ENCODE data around the gene ATP11B.

The ATP11B gene

DNA sequence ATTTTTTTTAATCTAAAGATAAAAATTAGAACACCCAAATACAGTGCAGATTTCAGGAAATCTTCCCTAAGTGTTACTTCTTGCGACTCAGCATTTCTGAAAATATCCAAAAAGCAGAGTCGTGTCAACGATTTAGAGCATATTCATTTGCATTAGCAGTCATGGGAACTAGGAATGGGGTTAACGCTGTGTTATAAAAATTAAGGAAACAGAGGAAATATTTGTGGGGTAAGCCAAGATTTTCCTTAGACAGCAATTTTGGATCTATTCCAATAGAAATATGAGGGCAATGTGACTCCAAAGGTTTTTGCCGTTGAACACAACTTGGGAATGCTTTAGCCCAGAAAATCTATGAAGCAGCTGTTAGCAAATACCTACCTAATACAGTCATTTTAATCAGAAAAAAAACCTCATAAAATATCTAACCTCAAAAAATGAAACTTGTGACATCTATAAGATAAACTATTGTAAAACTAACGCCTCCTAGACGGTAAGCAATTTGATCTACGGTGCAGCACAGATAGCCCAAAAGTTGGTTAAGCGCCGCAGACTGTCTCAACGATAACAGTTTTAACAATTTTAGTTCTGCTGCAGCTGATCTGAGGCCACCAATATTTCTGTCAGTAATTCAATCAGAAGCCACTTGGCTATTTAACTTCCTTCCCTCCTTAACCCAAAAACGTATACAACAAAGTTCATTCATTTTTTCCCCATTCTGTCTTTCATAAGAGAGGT is 5.8 kb upstream of the ATP11B start:
- no peak overlapping the region for H2AFZ ChIP-seq (ENCODE audit: insufficient read depth, low read length, poor library complexity)
- H2BK5ac ChIP-seq (ENCODE audit: low read depth, low read length, poor library complexity), result no peak overlapping the region
- H3K4me3 ChIP-seq (ENCODE audit: low read depth, low read length), result no peak overlapping the region
- no peak overlapping the region for H3K4me2 ChIP-seq (ENCODE audit: low read length)
- no peaks in the 10 kb centered on the region for H3K79me2 ChIP-seq (ENCODE audit: control insufficient read depth, insufficient read depth, low read length, poor library complexity)
- no peak for DNase-seq
- no peak overlapping the region for H3K18ac ChIP-seq (ENCODE audit: low read length)
- no peak overlapping the region for H2BK12ac ChIP-seq (ENCODE audit: low read length)
- 100% methylated on average over 1 of the region's 12 CpGs for WGBS (ENCODE audit: extremely low coverage, insufficient coverage, insufficient read length)
- no peak overlapping the region for H3K4ac ChIP-seq (ENCODE audit: low read depth, low read length)
- H3K27ac ChIP-seq (ENCODE audit: low read depth, low read length), result no peak overlapping the region
- no peak overlapping the region for H2AK5ac ChIP-seq (ENCODE audit: low read length)
- H4K8ac ChIP-seq (ENCODE audit: low read depth, low read length), result no peak overlapping the region
- H2BK120ac ChIP-seq (ENCODE audit: insufficient read depth, low read length, poor library complexity), result no peak overlapping the region
- no peak overlapping the region for H3K23ac ChIP-seq (ENCODE audit: low read length)
- no peak overlapping the region for H4K12ac ChIP-seq (ENCODE audit: low read depth, low read length)
- no peaks in the 10 kb centered on the region for H3K27me3 ChIP-seq (ENCODE audit: insufficient read depth, low read length)
- H3K79me1 ChIP-seq (ENCODE audit: low read length), result no peaks in the 10 kb centered on the region
- H3K14ac ChIP-seq (ENCODE audit: low read length), result no peak overlapping the region
- no peak overlapping the region for H3K9ac ChIP-seq (ENCODE audit: low read length)
- H3K9me3 ChIP-seq (ENCODE audit: insufficient read depth, low read depth, low read length), result no peaks in the 10 kb centered on the region
- H3K4me1 ChIP-seq (ENCODE audit: control insufficient read depth in 1 of 2, insufficient read depth in 2 of 2, low read length in 2 of 2), result no peaks in the 10 kb centered on the region
- H4K91ac ChIP-seq (ENCODE audit: low read depth, low read length), result no peak overlapping the region
- H3K36me3 ChIP-seq (ENCODE audit: control insufficient read depth in 1 of 2, insufficient read depth in 2 of 2, low read length in 2 of 2), result no peaks in the 10 kb centered on the region

DNA sequence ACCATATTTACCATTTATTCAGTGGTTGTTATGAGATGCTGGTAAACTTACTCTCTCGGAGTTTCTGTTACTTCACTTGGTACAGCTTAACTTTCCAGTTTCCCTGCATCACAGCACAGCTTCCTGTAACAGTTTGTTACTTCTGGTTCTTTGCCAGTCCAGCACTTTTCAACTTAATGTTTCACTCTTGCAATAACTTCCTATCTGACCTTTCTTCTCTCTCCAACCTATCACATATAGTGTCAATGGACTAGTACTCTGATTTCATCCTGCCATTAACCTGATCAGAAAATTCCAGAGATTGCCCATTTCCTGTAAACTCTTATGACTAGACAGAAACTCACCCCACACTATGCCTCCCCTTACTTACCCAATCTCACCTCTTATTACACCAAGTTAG is 3.9 kb upstream of the ATP11B start:
- no peak for DNase-seq
- H3K36me3 ChIP-seq (ENCODE audit: control insufficient read depth in 1 of 2, insufficient read depth in 2 of 2, low read length in 2 of 2), result no peaks in the 10 kb centered on the region
- H3K27ac ChIP-seq (ENCODE audit: low read depth, low read length), result no peak overlapping the region
- no peak overlapping the region for H3K9ac ChIP-seq (ENCODE audit: low read length)
- no CpG with 5 or more reads among the region's 1 CpG for WGBS (ENCODE audit: extremely low coverage, insufficient coverage, insufficient read length)
- H4K8ac ChIP-seq (ENCODE audit: low read depth, low read length), result no peak overlapping the region
- no peaks in the 10 kb centered on the region for H3K9me3 ChIP-seq (ENCODE audit: insufficient read depth, low read depth, low read length)
- no peak overlapping the region for H4K91ac ChIP-seq (ENCODE audit: low read depth, low read length)
- H3K27me3 ChIP-seq (ENCODE audit: insufficient read depth, low read length), result no peaks in the 10 kb centered on the region
- H3K4me1 ChIP-seq (ENCODE audit: control insufficient read depth in 1 of 2, insufficient read depth in 2 of 2, low read length in 2 of 2), result no peaks in the 10 kb centered on the region
- H2BK5ac ChIP-seq (ENCODE audit: low read depth, low read length, poor library complexity), result no peak overlapping the region
- H2AK5ac ChIP-seq (ENCODE audit: low read length), result no peak overlapping the region
- no peak overlapping the region for H3K23ac ChIP-seq (ENCODE audit: low read length)
- H3K18ac ChIP-seq (ENCODE audit: low read length), result no peak overlapping the region
- peaks cover 11% of the 10 kb centered on the region for H3K79me1 ChIP-seq (ENCODE audit: low read length)
- no peak overlapping the region for H3K4ac ChIP-seq (ENCODE audit: low read depth, low read length)
- peaks cover 9% of the 10 kb centered on the region for H3K79me2 ChIP-seq (ENCODE audit: control insufficient read depth, insufficient read depth, low read length, poor library complexity)
- H2BK12ac ChIP-seq (ENCODE audit: low read length), result no peak overlapping the region
- no peak overlapping the region for H4K12ac ChIP-seq (ENCODE audit: low read depth, low read length)
- H2BK120ac ChIP-seq (ENCODE audit: insufficient read depth, low read length, poor library complexity), result no peak overlapping the region
- no peak overlapping the region for H3K4me2 ChIP-seq (ENCODE audit: low read length)
- no peak overlapping the region for H3K14ac ChIP-seq (ENCODE audit: low read length)
- no peak overlapping the region for H3K4me3 ChIP-seq (ENCODE audit: low read depth, low read length)
- H2AFZ ChIP-seq (ENCODE audit: insufficient read depth, low read length, poor library complexity), result no peak overlapping the region

DNA sequence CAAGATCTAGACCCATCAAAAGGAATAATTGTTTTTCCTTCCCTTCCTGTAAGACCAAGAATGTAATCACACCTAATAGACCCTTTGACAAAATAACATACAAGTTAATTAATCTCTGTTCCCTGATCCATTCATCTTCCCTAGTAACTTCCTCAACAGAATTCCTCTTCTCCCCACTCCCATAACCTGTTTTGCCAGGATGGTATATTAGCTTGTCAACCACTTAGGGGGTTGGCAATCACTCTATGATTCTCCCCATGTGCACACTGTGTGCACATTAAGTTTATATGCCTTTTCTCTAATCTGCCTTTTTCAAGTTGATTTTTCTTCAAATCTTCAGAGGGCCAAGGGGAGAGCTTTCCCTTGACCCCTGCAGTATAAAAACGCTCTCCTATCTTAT is 2.7 kb upstream of the ATP11B start:
- no peak overlapping the region for H3K4ac ChIP-seq (ENCODE audit: low read depth, low read length)
- H3K4me1 ChIP-seq (ENCODE audit: control insufficient read depth in 1 of 2, insufficient read depth in 2 of 2, low read length in 2 of 2), result no peaks in the 10 kb centered on the region
- no peak overlapping the region for H4K12ac ChIP-seq (ENCODE audit: low read depth, low read length)
- no peaks in the 10 kb centered on the region for H3K9me3 ChIP-seq (ENCODE audit: insufficient read depth, low read depth, low read length)
- H3K4me2 ChIP-seq (ENCODE audit: low read length), result no peak overlapping the region
- H2BK5ac ChIP-seq (ENCODE audit: low read depth, low read length, poor library complexity), result no peak overlapping the region
- H3K36me3 ChIP-seq (ENCODE audit: control insufficient read depth in 1 of 2, insufficient read depth in 2 of 2, low read length in 2 of 2), result no peaks in the 10 kb centered on the region
- no peak overlapping the region for H2AK5ac ChIP-seq (ENCODE audit: low read length)
- no peak overlapping the region for H3K18ac ChIP-seq (ENCODE audit: low read length)
- H3K27me3 ChIP-seq (ENCODE audit: insufficient read depth, low read length), result no peaks in the 10 kb centered on the region
- no peak overlapping the region for H2AFZ ChIP-seq (ENCODE audit: insufficient read depth, low read length, poor library complexity)
- no peak overlapping the region for H3K23ac ChIP-seq (ENCODE audit: low read length)
- no peak overlapping the region for H3K27ac ChIP-seq (ENCODE audit: low read depth, low read length)
- no peak overlapping the region for H4K91ac ChIP-seq (ENCODE audit: low read depth, low read length)
- H3K14ac ChIP-seq (ENCODE audit: low read length), result no peak overlapping the region
- H4K8ac ChIP-seq (ENCODE audit: low read depth, low read length), result no peak overlapping the region
- H3K9ac ChIP-seq (ENCODE audit: low read length), result no peak overlapping the region
- no CpG with 5 or more reads among the region's 1 CpG for WGBS (ENCODE audit: extremely low coverage, insufficient coverage, insufficient read length)
- peaks cover 9% of the 10 kb centered on the region for H3K79me2 ChIP-seq (ENCODE audit: control insufficient read depth, insufficient read depth, low read length, poor library complexity)
- no peak for DNase-seq
- H2BK12ac ChIP-seq (ENCODE audit: low read length), result no peak overlapping the region
- H3K79me1 ChIP-seq (ENCODE audit: low read length), result peaks cover 11% of the 10 kb centered on the region
- no peak overlapping the region for H3K4me3 ChIP-seq (ENCODE audit: low read depth, low read length)
- no peak overlapping the region for H2BK120ac ChIP-seq (ENCODE audit: insufficient read depth, low read length, poor library complexity)

DNA sequence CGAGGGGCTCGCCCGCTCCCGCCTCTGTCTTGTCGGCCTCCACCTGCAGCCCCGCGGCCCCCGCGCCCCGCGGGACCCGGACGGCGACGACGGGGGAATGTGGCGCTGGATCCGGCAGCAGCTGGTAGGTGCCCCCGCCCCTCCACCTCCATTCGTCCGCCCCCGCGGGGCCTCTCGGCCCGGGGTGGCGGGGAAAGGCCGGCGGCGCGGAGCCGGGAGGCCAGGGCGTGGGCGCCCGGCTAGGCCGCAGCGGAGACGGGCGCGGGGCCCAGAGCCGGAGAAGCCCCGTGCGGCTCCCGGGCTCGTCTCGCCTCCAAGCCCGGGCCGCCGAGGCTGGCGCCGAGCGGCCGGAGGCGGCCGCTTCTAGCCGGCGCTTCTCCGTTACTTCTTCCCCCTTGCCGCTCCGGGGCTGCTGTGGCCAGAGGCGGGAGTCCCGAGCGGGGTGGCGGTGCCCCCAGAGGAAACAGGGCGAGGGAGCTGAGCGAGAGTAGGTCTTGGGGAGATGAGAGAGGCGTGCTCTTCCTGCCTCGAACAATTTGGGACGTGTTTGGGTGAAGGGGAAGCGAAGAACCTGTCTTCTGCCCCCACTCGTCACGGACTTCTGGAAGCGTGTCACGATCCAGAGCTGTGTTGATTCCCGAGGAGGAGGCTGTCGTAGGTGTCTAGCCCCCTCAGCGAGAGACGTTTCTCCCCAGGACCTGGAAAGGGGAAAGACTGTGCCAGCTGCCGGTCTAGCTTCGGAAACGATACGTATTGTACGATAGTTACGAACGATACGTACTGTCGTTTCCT is 555 bp downstream of the ATP11B start:
- no CpG with 5 or more reads among the region's 86 CpGs for WGBS (ENCODE audit: extremely low coverage, insufficient coverage, insufficient read length)

More for the DNA sequence above, 555 bp downstream of the ATP11B start:
- Histone ChIP-seq H2BK120ac (ENCODE audit: insufficient read depth, low read length, poor library complexity) (peak overlapping the region; percentile 38), H2AK5ac (ENCODE audit: low read length) (no peak overlapping the region), H4K12ac (ENCODE audit: low read depth, low read length) (peak overlapping the region; percentile 64), H3K36me3 (ENCODE audit: control insufficient read depth in 1 of 2, insufficient read depth in 2 of 2, low read length in 2 of 2) (peaks cover 0 to 3% of the 10 kb centered on the region in 2 experiments), H3K79me1 (ENCODE audit: low read length) (peaks cover 11% of the 10 kb centered on the region), H3K14ac (ENCODE audit: low read length) (peak overlapping the region; percentile 67), H4K91ac (ENCODE audit: low read depth, low read length) (peak overlapping the region; percentile 70), H3K4me2 (ENCODE audit: low read length) (peak overlapping the region; percentile 86), H3K27ac (ENCODE audit: low read depth, low read length) (peak overlapping the region; percentile 33), H3K79me2 (ENCODE audit: control insufficient read depth, insufficient read depth, low read length, poor library complexity) (peaks cover 9% of the 10 kb centered on the region), H2AFZ (ENCODE audit: insufficient read depth, low read length, poor library complexity) (peak overlapping the region; percentile 79), H2BK12ac (ENCODE audit: low read length) (no peak overlapping the region), H2BK5ac (ENCODE audit: low read depth, low read length, poor library complexity) (peak overlapping the region; percentile 57), H3K9ac (ENCODE audit: low read length) (peak overlapping the region; percentile 74), H3K9me3 (ENCODE audit: insufficient read depth, low read depth, low read length) (no peaks in the 10 kb centered on the region), H3K18ac (ENCODE audit: low read length) (peak overlapping the region; percentile 26), H3K4me3 (ENCODE audit: low read depth, low read length) (peak overlapping the region; percentile 93), H4K8ac (ENCODE audit: low read depth, low read length) (peak overlapping the region; percentile 78), H3K4me1 (ENCODE audit: control insufficient read depth in 1 of 2, insufficient read depth in 2 of 2, low read length in 2 of 2) (no peaks in the 10 kb centered on the region), H3K4ac (ENCODE audit: low read depth, low read length) (peak overlapping the region; percentile 66), H3K27me3 (ENCODE audit: insufficient read depth, low read length) (no peaks in the 10 kb centered on the region), H3K23ac (ENCODE audit: low read length) (no peak overlapping the region)
- peak; percentile 11 to 32 for DNase-seq

All from trophoblast cell (in vitro differentiated cells and primary cell).